ENCODE results near the gene MCL1. TPM values are rescaled to one million over a fixed set of nuclear protein-coding genes. Genes with fewer than 3 reads are reported as not detected.
"Not testable (repeated sequence)": the region's sequence is repeated elsewhere in the genome, so short reads cannot be mapped to it uniquely, and the experiment has no call there.

Gene MCL1
- total RNA-seq, 4 donors from 2014 or later: 235 to 306 (median 258) TPM

DNA sequence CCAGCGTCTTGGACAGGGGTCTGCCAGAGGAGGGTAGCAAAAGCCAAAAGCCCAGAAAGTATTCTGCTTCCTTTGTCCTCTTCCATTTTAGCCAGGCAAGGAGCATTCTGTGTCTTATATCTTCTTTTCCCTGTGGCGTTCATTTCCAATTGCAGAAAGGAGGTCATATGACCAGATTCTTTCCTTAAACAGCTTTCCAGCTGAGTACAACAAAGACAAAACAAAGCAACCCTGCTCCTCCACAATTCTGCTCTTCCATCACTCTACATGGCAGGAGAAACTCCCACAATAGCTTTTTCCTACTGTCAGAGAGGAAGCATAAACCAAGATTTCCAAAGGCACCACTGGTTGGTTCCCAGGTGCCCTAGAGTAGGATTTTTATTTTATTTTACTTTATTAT, 30.3 kb upstream of the MCL1 start:
- Histone ChIP-seq H3K27me3 (no peaks in the 10 kb centered on the region), H3K27ac (peak overlapping the region in 3 of 4 donors; percentile 66 to 87 (median 84)), H3K4me1 (peaks cover 2 to 56% (median 39%) of the 10 kb centered on the region in 4 donors), H3K9me3 (no peaks in the 10 kb centered on the region), H3K4me3 (no peak overlapping the region), H3K36me3 (peaks cover 0 to 3% (median 0%) of the 10 kb centered on the region in 3 donors)
- DNase-seq (ENCODE audit: low spot score in 2 of 2): no peak
- TF ChIP-seq POLR2A (IDR thresholded peaks at IDR 0.05): no peak
- TF ChIP-seq EP300 (IDR thresholded peaks at IDR 0.05): peak in 1 of 2 donors; percentile 23
- WGBS, 2 donors: 30 to 42% methylated on average over 2 of the region's 2 CpGs

DNA sequence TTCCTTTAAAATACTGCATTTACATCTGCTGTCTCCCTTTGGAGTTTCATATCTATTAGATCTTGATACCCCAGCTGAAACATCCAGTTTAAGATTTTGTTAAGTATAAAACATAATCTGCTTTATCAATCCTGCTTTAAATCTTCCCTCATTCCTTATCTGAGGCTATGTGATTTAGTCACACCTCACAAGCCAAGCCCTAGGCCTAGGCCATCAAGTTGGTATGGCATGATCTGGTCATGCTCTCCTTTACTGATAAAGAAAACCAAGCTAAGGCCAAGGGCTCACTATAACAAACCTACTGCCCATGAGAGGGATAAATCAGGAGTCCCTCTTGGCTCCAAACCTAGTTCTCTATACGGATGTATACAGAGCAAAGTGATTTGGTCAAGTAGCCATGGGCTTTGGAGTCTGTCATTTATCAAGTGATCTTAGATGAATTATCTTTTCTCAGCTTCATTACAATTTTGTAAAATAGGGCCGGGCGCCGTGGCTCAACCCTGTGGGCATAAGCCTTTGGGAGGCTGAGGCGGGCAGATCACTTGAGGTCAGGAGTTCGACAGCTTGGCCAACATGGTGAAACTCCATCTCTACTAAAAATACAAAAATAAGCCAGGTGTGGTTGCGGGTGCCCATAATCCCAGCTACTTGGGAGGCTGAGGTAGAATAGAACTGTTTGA, 27.2 kb upstream of the MCL1 start:
- no peak for DNase-seq (ENCODE audit: low spot score in 2 of 2)
- 94 to 98% methylated on average over 7 of the region's 7 CpGs for WGBS, 2 donors
- H3K36me3 ChIP-seq: peaks cover 0 to 3% (median 0%) of the 10 kb centered on the region in 3 donors

DNA sequence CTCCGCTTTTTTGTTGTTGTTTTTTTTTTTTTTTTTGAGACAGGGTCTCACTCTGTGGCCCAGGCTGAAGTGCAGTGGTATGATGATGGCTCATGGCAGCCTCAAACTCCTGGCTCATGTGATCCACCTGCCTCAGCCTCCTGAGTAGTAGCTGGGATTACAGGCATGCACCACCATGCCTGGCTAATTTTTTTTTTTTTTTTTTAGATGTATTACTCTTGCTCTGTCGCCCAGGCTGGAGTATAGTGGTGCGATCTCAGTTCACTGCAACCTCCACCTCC, 26.0 kb upstream of the MCL1 start:
- not testable (repeated sequence) for DNase-seq (ENCODE audit: low spot score in 2 of 2)
- whole genome bisulfite sequencing, 2 donors: 97 to 100% methylated on average over 3 of the region's 3 CpGs
- peak overlapping the region in 2 of 4 donors; percentile 83 for H3K27ac ChIP-seq

More for the DNA sequence above, 27.2 kb upstream of the MCL1 start:
- no peak for TF ChIP-seq EP300 (IDR thresholded peaks at IDR 0.05)
- TF ChIP-seq POLR2A (IDR thresholded peaks at IDR 0.05): no peak
- TF ChIP-seq, protein P1, sequence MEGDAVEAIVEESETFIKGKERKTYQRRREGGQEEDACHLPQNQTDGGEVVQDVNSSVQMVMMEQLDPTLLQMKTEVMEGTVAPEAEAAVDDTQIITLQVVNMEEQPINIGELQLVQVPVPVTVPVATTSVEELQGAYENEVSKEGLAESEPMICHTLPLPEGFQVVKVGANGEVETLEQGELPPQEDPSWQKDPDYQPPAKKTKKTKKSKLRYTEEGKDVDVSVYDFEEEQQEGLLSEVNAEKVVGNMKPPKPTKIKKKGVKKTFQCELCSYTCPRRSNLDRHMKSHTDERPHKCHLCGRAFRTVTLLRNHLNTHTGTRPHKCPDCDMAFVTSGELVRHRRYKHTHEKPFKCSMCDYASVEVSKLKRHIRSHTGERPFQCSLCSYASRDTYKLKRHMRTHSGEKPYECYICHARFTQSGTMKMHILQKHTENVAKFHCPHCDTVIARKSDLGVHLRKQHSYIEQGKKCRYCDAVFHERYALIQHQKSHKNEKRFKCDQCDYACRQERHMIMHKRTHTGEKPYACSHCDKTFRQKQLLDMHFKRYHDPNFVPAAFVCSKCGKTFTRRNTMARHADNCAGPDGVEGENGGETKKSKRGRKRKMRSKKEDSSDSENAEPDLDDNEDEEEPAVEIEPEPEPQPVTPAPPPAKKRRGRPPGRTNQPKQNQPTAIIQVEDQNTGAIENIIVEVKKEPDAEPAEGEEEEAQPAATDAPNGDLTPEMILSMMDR (IDR thresholded peaks at IDR 0.05): no peak
- Histone ChIP-seq H3K27me3 (no peaks in the 10 kb centered on the region), H3K4me3 (no peak overlapping the region), H3K27ac (no peak overlapping the region), H3K9me3 (no peaks in the 10 kb centered on the region), H3K4me1 (peaks cover 0 to 33% (median 21%) of the 10 kb centered on the region in 4 donors)

DNA sequence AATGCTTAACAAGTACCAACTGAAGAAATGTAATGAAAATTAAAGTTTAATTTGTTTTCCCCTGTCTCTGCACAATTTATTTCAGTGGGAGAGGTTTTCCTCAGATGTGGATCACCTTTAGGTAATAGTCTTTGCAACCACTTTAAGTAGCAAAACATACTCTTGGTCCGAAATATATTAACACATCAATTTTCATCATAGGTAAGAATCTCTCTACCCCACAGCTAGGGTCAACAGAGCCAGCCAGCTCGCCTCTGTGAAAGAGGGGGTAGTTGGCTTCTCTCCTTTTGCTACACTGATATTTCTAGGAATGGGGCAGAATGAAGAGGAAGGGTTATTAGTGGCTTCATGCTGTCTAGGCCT, 24.8 kb upstream of the MCL1 start:
- Histone ChIP-seq H3K4me1 (peaks cover 0 to 14% (median 2%) of the 10 kb centered on the region in 4 donors), H3K36me3 (peaks cover 0 to 20% (median 0%) of the 10 kb centered on the region in 3 donors), H3K27me3 (no peaks in the 10 kb centered on the region), H3K4me3 (no peak overlapping the region), H3K27ac (peak overlapping the region in 3 of 4 donors; percentile 41 to 83 (median 83)), H3K9me3 (no peaks in the 10 kb centered on the region)
- DNase-seq (ENCODE audit: low spot score in 2 of 2): no peak
- WGBS, 2 donors: 94 to 98% methylated on average over 2 of the region's 2 CpGs
- TF ChIP-seq, protein P1 (IDR thresholded peaks at IDR 0.05): no peak
- no peak for TF ChIP-seq EP300 (IDR thresholded peaks at IDR 0.05)
- no peak for TF ChIP-seq POLR2A (IDR thresholded peaks at IDR 0.05)

More for the DNA sequence above, 26.0 kb upstream of the MCL1 start:
- not testable (repeated sequence) for H3K36me3 ChIP-seq, H3K27me3 ChIP-seq, H3K9me3 ChIP-seq, H3K4me3 ChIP-seq
- H3K4me1 ChIP-seq: peaks cover 0 to 23% (median 11%) of the 10 kb centered on the region in 4 donors

DNA sequence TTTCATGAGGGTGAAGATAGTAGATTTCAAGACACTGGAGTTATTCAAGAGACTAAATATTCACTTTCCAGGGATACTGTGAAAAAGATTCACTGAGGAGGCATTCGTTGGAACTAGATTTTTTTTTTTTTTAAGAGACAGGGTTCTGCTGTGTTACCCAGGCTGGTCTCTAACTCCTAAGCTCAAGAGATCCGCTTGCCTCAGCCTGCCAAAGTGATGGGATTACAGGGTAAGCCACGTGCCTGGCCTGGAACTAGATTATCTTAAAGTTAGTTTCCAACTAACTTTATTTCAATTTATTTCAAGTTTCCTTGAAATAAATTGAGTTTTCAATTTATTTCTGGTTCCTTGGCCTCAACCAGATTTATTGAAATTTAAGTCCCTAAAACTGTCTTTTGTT, 24.3 kb upstream of the MCL1 start:
- peak overlapping the region in 2 of 4 donors; percentile 83 for H3K27ac ChIP-seq
- peaks cover 0 to 13% (median 2%) of the 10 kb centered on the region in 4 donors for H3K4me1 ChIP-seq
- WGBS, 2 donors: 80 to 84% methylated on average over 3 of the region's 3 CpGs
- H3K9me3 ChIP-seq: no peaks in the 10 kb centered on the region
- no peaks in the 10 kb centered on the region for H3K27me3 ChIP-seq
- no peak for DNase-seq (ENCODE audit: low spot score in 2 of 2)
- peaks cover 0 to 23% (median 0%) of the 10 kb centered on the region in 3 donors for H3K36me3 ChIP-seq
- no peak for TF ChIP-seq POLR2A (IDR thresholded peaks at IDR 0.05)
- TF ChIP-seq, protein P1 (IDR thresholded peaks at IDR 0.05): no peak
- no peak for TF ChIP-seq EP300 (IDR thresholded peaks at IDR 0.05)
- no peak overlapping the region for H3K4me3 ChIP-seq

DNA sequence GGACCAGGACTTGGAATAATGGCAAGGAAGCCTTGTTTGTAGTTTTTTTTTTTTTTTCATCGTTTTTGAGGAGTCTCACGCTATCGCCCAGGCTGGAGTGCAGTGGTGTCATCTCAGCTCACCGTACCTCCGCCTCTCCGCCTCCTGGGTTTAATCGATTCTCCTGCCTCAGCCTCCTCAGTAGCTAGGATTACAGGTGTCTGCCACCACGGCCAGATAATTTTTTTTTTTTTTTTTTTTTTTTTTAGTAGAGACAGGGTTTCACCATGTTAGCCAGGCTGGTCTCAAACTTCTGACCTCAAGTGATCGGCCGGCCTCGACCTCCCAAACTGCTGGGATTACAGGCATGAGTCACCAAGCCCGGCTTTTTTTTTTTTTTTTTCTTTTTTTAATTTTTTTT, 23.0 kb upstream of the MCL1 start:
- not testable (repeated sequence) for H3K9me3 ChIP-seq; H3K4me3 ChIP-seq; DNase-seq (ENCODE audit: low spot score in 2 of 2); H3K27me3 ChIP-seq; H3K27ac ChIP-seq
- 92% methylated on average over 12 of the region's 12 CpGs for WGBS, 2 donors
- Histone ChIP-seq H3K36me3 (peaks cover 0 to 20% (median 0%) of the 10 kb centered on the region in 3 donors), H3K4me1 (peaks cover 0 to 13% (median 2%) of the 10 kb centered on the region in 4 donors)
